ENCODE results near the gene SNRNP200. TPM values are rescaled to one million over a fixed set of nuclear protein-coding genes. Genes with fewer than 3 reads are reported as not detected.

SNRNP200 gene
- total RNA-seq, 1 donor from 2014 or later, result 208 TPM

DNA sequence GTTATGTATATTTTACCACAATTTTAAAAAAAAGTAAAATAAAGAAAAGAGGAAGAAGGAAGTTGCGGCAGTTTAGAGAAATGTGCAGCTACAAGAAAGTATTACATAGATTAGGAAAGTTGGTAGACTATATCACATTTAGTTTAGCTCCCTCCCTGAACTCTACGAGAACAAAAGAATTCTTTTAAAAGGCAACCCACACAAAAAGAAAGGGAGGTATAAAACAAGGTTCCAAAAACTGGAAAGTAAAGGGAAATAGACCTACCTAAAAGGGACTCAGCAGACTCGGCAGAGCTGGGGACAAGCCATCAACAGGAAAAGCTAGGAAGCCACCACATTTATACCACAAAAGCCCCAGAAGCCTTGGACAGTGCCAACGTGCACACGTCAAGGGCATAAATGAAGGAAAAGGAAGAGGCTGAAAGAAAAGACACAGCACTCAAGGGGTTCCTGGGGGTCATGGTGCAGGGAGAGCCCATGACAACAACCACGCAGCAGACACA, 48.7 kb downstream of the SNRNP200 start:
- ChIA-PET POLR2A (interaction anchor here (0.6 to 4.9 kb wide), 12 partner anchors 9 to 118 kb away, joined by 3 to 24 read pairs (median 7); partner anchors contain the start of genes ASTL, CIAO1, STARD7 and TMEM127), CTCF (interaction anchor here (0.7 to 1.6 kb wide), 6 partner anchors 8 to 264 kb away, joined by 3 to 4 read pairs (median 3); no protein-coding TSS in a partner anchor)
- H3K27me3 Mint-ChIP-seq, result no peaks in the 10 kb centered on the region
- no peak for TF ChIP-seq CTCF (IDR thresholded peaks at IDR 0.05)
- peaks cover 71% of the 10 kb centered on the region for H3K4me1 Mint-ChIP-seq
- H3K9me3 Mint-ChIP-seq, result no peaks in the 10 kb centered on the region
- no peak for ATAC-seq (ENCODE audit: low read depth)
- H3K27ac Mint-ChIP-seq, result peak overlapping the region; percentile 88
- H3K4me3 Mint-ChIP-seq, result peak overlapping the region; percentile 71
- intact Hi-C loops (cut with micrococcal nuclease), result loop anchor here (1.0 to 2.0 kb wide), 2 partner anchors 9 to 14 kb away; partner anchors contain the start of gene TMEM127
- no peak for DNase-seq
- peaks cover 74% of the 10 kb centered on the region for H3K36me3 Mint-ChIP-seq (ENCODE audit: low read depth)

DNA sequence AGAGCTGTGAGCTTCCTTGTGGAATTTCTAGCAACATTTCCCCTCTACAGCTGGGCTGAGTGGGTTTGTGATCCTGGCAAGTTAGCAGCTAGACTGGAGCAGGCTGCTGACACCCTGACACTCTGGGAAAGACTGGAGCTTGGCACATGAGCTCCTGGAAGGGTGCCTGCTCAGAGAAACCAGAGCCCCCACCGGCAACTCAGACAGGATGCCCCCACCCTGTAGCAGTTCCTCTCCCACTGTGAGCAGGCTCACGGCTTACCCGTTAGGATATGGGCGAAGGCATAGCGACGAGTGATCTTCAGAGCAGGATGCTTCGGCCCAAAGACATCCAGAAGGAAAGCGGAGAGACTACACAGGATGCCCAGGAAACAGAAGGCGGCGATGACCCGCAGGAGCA, 50.8 kb downstream of the SNRNP200 start:
- TF ChIP-seq CTCF (IDR thresholded peaks at IDR 0.05), result no peak
- H3K27ac Mint-ChIP-seq, result no peak overlapping the region
- H3K9me3 Mint-ChIP-seq, result no peaks in the 10 kb centered on the region
- DNase-seq (no peak), ATAC-seq (ENCODE audit: low read depth) (no peak)
- H3K27me3 Mint-ChIP-seq, result no peaks in the 10 kb centered on the region
- ChIA-PET POLR2A (interaction anchor here (0.6 to 4.9 kb wide), 5 partner anchors 12 to 46 kb away, joined by 3 to 24 read pairs (median 5); partner anchors contain the start of gene STARD7), CTCF (no interaction called here)
- intact Hi-C loops (cut with micrococcal nuclease), result no loop called here
- no peak overlapping the region for H3K4me3 Mint-ChIP-seq
- peaks cover 77% of the 10 kb centered on the region for H3K36me3 Mint-ChIP-seq (ENCODE audit: low read depth)
- peaks cover 50% of the 10 kb centered on the region for H3K4me1 Mint-ChIP-seq

DNA sequence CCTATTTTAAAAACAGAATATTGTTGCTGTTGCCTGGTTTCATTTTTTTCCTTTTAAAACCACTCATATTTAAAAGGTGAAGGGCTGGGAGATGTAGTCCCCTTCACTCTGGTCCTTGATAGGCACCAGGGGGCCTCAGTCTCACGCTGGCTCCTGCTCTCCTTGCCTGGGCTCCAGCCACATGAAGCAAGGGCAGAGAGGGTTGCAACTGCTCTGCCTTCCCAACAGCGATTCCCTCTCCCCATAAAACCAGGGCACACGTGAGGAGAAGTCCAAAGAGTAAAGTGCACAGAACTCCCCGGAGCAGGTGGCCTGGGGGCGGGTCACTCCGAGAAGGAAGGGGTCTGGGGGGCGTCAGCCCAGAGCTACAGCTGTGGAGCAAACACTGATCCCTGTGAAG, 52.3 kb downstream of the SNRNP200 start:
- no peak overlapping the region for H3K27ac Mint-ChIP-seq
- POLR2A ChIA-PET, result interaction anchor here (0.5 to 4.9 kb wide), 4 partner anchors 11 to 227 kb away, joined by 5 to 24 read pairs (median 8); partner anchors contain the start of gene STARD7

DNA sequence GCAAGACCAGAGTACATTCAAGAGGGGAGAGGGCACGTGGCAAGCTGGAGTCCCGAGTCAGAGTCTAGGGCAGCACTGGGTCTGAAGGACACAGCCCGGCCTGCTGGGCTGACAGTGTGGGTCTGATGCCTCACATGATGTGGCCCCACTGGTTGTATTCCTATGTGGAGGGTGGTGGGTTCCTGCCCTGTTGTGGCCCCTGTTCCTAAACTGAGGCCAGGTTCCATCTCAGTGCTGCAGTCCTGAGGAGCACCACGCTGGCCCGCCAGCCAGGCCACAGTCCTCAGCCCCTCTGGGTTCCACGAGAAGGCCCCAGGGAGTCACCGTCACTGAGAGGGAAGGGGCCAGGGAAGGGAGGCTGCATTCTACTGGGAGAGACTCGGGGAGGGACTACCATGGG, 52.8 kb downstream of the SNRNP200 start:
- no peak overlapping the region for H3K4me3 Mint-ChIP-seq
- ChIA-PET POLR2A (interaction anchor here (0.5 to 0.6 kb wide), 3 partner anchors 9 to 227 kb away, joined by 3 to 11 read pairs (median 5); no protein-coding TSS in a partner anchor), CTCF (no interaction called here)
- DNase-seq (no peak), ATAC-seq (ENCODE audit: low read depth) (no peak)
- H3K36me3 Mint-ChIP-seq (ENCODE audit: low read depth), result peaks cover 65% of the 10 kb centered on the region
- H3K4me1 Mint-ChIP-seq, result peaks cover 33% of the 10 kb centered on the region
- H3K27me3 Mint-ChIP-seq, result no peaks in the 10 kb centered on the region
- no peak for TF ChIP-seq CTCF (IDR thresholded peaks at IDR 0.05)
- H3K9me3 Mint-ChIP-seq, result no peaks in the 10 kb centered on the region
- H3K27ac Mint-ChIP-seq, result no peak overlapping the region
- intact Hi-C loops (cut with micrococcal nuclease), result no loop called here

More for the DNA sequence above, 52.3 kb downstream of the SNRNP200 start:
- H3K4me1 Mint-ChIP-seq, result peaks cover 34% of the 10 kb centered on the region
- H3K4me3 Mint-ChIP-seq, result no peak overlapping the region
- CTCF ChIA-PET, result no interaction called here
- H3K36me3 Mint-ChIP-seq (ENCODE audit: low read depth), result peaks cover 67% of the 10 kb centered on the region
- intact Hi-C loops (cut with micrococcal nuclease), result no loop called here
- ATAC-seq (ENCODE audit: low read depth) (no peak), DNase-seq (no peak)
- H3K27me3 Mint-ChIP-seq, result no peaks in the 10 kb centered on the region
- no peak for TF ChIP-seq CTCF (IDR thresholded peaks at IDR 0.05)
- no peaks in the 10 kb centered on the region for H3K9me3 Mint-ChIP-seq

- H3K9me3 Mint-ChIP-seq, result no peaks in the 10 kb centered on the region
- H3K4me1 Mint-ChIP-seq, result peaks cover 30% of the 10 kb centered on the region
- H3K4me3 Mint-ChIP-seq, result no peak overlapping the region
- peaks cover 64% of the 10 kb centered on the region for H3K36me3 Mint-ChIP-seq (ENCODE audit: low read depth)
- no peak overlapping the region for H3K27ac Mint-ChIP-seq
- ChIA-PET POLR2A (interaction anchor here (0.6 kb wide), 1 partner anchor 9 kb away, joined by 3 read pairs; no protein-coding TSS in a partner anchor), CTCF (no interaction called here)
- no peaks in the 10 kb centered on the region for H3K27me3 Mint-ChIP-seq
- ATAC-seq (ENCODE audit: low read depth) (no peak), DNase-seq (no peak)
- TF ChIP-seq CTCF (IDR thresholded peaks at IDR 0.05), result no peak
- intact Hi-C loops (cut with micrococcal nuclease), result no loop called here
Observed at GRCh38 chr2:96251721-96252292, 53.5 kb downstream of the SNRNP200 start.

All from activated B cell treated with CpG ODN at 0.5 μM for 24 hours (primary cell).